ENCODE data around the gene APOBEC3C. TPM values are rescaled to one million over a fixed set of nuclear protein-coding genes. Genes with fewer than 3 reads are reported as not detected.

The APOBEC3C gene
- total RNA-seq (2013), result 8.9 TPM
- 10 to 100 TPM; 19.7 to 86.3 (median 69.4) TPM for polyA plus RNA-seq
- 3.6 and 6.9 TPM in 2 replicates for polyA minus RNA-seq
- 1.0 to 29.4 (median 20.5) reads per million in 11 experiments for total RNA-seq

- Histone ChIP-seq H3K4me3 (replicated peaks in 1 of 3; ENCODE audit: low read depth in 2 of 3, low read length in 3 of 3) (peak within 1 kb of the TSS; percentile 59 to 82 (median 78)), H3K27me3 (ENCODE audit: control insufficient read depth in 2 of 2, insufficient read depth in 2 of 2, low read length in 2 of 2) (no peaks in the 10 kb centered on the region), H3K9ac (ENCODE audit: insufficient read depth, low read length, poor library complexity, severe bottlenecking) (peak within 1 kb of the TSS; percentile 76), H2AFZ (ENCODE audit: insufficient read depth, low read depth, low read length, poor library complexity, severe bottlenecking) (peak within 1 kb of the TSS; percentile 93), H3K36me3 (replicated peaks in 1 of 2; ENCODE audit: control insufficient read depth in 1 of 2, insufficient read depth in 2 of 2, low read length in 2 of 2) (peaks cover 2 to 16% of the 10 kb centered on the region in 2 donors), H3K4me2 (replicated peaks; ENCODE audit: extremely low read depth, low read length, poor library complexity, severe bottlenecking) (peak within 1 kb of the TSS; percentile 74), H3K4me1 (ENCODE audit: control insufficient read depth in 1 of 2, insufficient read depth in 2 of 2, low read length in 2 of 2) (peaks cover 18 to 20% of the 10 kb centered on the region in 2 donors), H4K20me1 (ENCODE audit: insufficient read depth, low read length) (no peaks in the 10 kb centered on the region), H3K27ac (ENCODE audit: low read depth in 1 of 2, low read length in 2 of 2) (peak within 1 kb of the TSS; percentile 63 to 88), H3K79me2 (ENCODE audit: insufficient read depth, low read length) (peaks cover 19% of the 10 kb centered on the region), H3K9me3 (replicated peaks in 1 of 2; ENCODE audit: control insufficient read depth in 1 of 2, insufficient read depth in 1 of 2, low read length in 2 of 2) (no peaks in the 10 kb centered on the region)
- H3K4me3 Mint-ChIP-seq, result peak within 1 kb of the TSS; percentile 86 to 93
- H3K9me3 Mint-ChIP-seq, result no peaks in the 10 kb centered on the region
- peaks cover 0 to 2% (median 0%) of the 10 kb centered on the region in 3 donors for H3K27me3 Mint-ChIP-seq (ENCODE audit: low read depth in 3 of 3)
- 0% methylated on average over 17 of the region's 18 CpGs for WGBS (ENCODE audit: insufficient coverage)
- peaks cover 17% of the 10 kb centered on the region for H3K4me1 Mint-ChIP-seq
- peak; percentile 74 to 80 (median 77) for DNase-seq
- intact Hi-C loops (cut with micrococcal nuclease), result loop anchor here in 1 of 2 donors (10.0 kb wide), 1 partner anchor 101 kb away; no protein-coding TSS in a partner anchor
- TF ChIP-seq CTCF (IDR thresholded peaks at IDR 0.05), result no peak
- H3K27ac Mint-ChIP-seq, result peak within 1 kb of the TSS; percentile 82 to 94 (median 91)
- H3K36me3 Mint-ChIP-seq, result peaks cover 16 to 29% of the 10 kb centered on the region in 2 donors
Measured at GRCh38 chr22:39013942-39014722, at the start of gene APOBEC3C. Gene APOBEC3C, plus strand, starts transcription at chr22:39014257. Its CDS starts 106 bp downstream, at chr22:39014363.

- no peak overlapping the region for H2AFZ ChIP-seq (ENCODE audit: insufficient read depth, low read depth, low read length, poor library complexity, severe bottlenecking)
- H3K36me3 ChIP-seq (replicated peaks in 1 of 2; ENCODE audit: control insufficient read depth in 1 of 2, insufficient read depth in 2 of 2, low read length in 2 of 2), result peaks cover 6 to 29% of the 10 kb centered on the region in 2 donors
- WGBS (ENCODE audit: insufficient coverage), result 91% methylated on average over 7 of the region's 7 CpGs
- no peaks in the 10 kb centered on the region for H3K27me3 ChIP-seq (ENCODE audit: control insufficient read depth in 2 of 2, insufficient read depth in 2 of 2, low read length in 2 of 2)
- no peak overlapping the region for H3K9ac ChIP-seq (ENCODE audit: insufficient read depth, low read length, poor library complexity, severe bottlenecking)
- Mint-ChIP-seq H3K27ac (peak overlapping the region in 5 of 7 donors; percentile 40 to 91 (median 85)), H3K36me3 (peaks cover 49 to 62% of the 10 kb centered on the region in 2 donors), H3K4me1 (peaks cover 74% of the 10 kb centered on the region), H3K27me3 (ENCODE audit: low read depth in 3 of 3) (peaks cover 3 to 10% (median 4%) of the 10 kb centered on the region in 3 donors), H3K4me3 (no peak overlapping the region), H3K9me3 (peaks cover 0 to 5% (median 0%) of the 10 kb centered on the region in 7 donors)
- no peak for TF ChIP-seq CTCF (IDR thresholded peaks at IDR 0.05)
- H3K4me2 ChIP-seq (replicated peaks; ENCODE audit: extremely low read depth, low read length, poor library complexity, severe bottlenecking), result no peak overlapping the region
- peaks cover 10% of the 10 kb centered on the region for H4K20me1 ChIP-seq (ENCODE audit: insufficient read depth, low read length)
- H3K4me1 ChIP-seq (ENCODE audit: control insufficient read depth in 1 of 2, insufficient read depth in 2 of 2, low read length in 2 of 2), result peaks cover 58 to 71% of the 10 kb centered on the region in 2 donors
- H3K9me3 ChIP-seq (replicated peaks in 1 of 2; ENCODE audit: control insufficient read depth in 1 of 2, insufficient read depth in 1 of 2, low read length in 2 of 2), result no peaks in the 10 kb centered on the region
- no peaks in the 10 kb centered on the region for H3K79me2 ChIP-seq (ENCODE audit: insufficient read depth, low read length)
- H3K27ac ChIP-seq (ENCODE audit: low read depth in 1 of 2, low read length in 2 of 2), result peak overlapping the region; percentile 11 to 66
- no peak for DNase-seq
- H3K4me3 ChIP-seq (replicated peaks in 1 of 3; ENCODE audit: low read depth in 2 of 3, low read length in 3 of 3), result no peak overlapping the region
- intact Hi-C loops (cut with micrococcal nuclease), result no loop called here
Measured at GRCh38 chr22:38964306-38964705, 49.8 kb upstream of the APOBEC3C start.

Data from CD14-positive monocyte (primary cell).